Stimulated activated CD8-positive, alpha-beta memory T cell treated with anti-CD3 and anti-CD28 coated beads, Interleukin-4, amount 100 ng/mL, for 4 hours (primary cell): Measurements from ENCODE around the gene FARS2.

Source experiments
- DNase-seq, 2 donors: peaks; one replicate each; pipeline ENCODE4 v3.0.0-alpha.2; 2020; ENCODE audit warnings: low read depth in 2 of 2, low spot score in 1 of 2

FARS2 gene

GRCh38 chr6:5422321-5422915, 161.1 kb downstream of the FARS2 start:
- no peak for DNase-seq

GRCh38 chr6:5423251-5423650, 161.9 kb downstream of the FARS2 start:
- no peak for DNase-seq

GRCh38 chr6:5424726-5425125, 163.4 kb downstream of the FARS2 start:
- DNase-seq = no peak

DNA sequence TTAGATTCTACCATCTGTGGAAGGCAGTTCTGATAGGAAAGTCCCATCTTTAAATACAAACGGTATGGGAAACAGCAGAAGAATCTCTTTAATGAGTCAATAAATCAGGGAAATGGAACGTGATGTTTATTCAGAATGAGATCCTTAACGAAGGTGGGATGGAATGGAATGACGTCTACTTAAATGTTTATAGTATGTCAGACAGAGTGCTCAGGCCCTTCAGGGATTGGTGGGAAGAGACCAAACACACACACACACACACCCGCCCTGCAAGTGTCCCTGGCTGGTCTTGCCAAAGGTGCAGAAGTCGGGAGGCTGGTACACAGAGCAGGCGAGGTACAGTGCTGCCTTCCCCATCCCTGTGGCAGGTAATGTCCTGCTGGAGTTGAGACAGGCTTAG, 164.0 kb downstream of the FARS2 start:
- no peak for DNase-seq

DNA sequence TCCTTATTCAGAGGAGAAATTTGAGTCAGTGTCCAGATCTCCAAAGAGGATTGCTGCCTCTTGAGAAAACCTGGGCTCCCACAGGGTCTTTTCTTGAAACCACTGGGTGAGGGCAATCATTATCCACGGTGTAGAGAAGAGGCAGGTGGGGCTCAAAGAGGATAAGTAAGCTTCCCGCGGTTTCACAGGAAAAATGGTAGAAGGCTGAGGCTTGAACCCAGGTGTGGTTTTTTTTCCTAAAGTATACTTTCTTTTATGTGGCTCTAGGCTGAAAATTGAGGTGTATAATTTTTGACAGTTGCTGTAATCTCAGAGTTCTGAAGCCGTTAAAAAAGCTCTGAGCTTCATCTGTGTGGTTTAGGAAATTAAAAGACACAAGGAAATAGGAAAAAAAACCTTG, 164.5 kb downstream of the FARS2 start:
- DNase-seq = no peak

DNA sequence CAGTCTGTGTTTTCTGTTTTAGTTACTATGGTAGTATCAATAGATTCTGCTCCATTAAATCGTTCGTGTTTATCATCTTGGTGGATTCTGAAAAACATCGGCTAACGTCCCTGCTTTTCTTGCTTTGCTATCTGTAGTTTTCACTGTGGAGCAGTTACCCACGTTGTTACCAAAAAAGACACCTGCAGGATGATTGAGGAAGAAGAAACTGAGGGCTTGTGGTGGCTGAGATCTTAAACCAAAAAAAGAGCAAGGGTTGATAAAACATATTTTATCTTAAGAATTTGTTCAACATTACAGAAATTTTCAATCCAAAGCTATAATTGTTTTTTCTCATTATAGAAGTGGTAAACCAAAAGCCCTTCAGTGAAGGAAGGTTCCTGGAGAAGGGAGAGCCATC, 166.3 kb downstream of the FARS2 start:
- DNase-seq = no peak

DNA sequence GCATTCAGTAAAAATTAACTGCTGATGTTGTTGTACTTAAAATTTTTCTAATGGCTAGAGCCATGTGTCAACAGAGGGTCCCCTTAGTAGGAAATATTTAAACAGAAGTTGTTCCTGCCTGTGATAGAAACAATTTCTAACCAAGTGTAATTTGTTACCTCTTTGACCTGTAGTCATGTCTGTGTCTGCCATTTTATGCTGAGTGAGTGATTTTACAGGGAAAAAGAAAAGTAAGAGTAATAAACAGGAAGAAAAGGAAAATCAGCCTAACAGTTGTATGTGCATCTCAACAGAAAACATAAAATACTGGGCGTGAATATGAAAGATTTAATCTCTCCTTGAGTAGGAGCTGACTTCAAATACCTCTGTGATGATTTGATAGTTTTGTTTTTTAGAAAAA, 172.0 kb downstream of the FARS2 start:
- DNase-seq = no peak

DNA sequence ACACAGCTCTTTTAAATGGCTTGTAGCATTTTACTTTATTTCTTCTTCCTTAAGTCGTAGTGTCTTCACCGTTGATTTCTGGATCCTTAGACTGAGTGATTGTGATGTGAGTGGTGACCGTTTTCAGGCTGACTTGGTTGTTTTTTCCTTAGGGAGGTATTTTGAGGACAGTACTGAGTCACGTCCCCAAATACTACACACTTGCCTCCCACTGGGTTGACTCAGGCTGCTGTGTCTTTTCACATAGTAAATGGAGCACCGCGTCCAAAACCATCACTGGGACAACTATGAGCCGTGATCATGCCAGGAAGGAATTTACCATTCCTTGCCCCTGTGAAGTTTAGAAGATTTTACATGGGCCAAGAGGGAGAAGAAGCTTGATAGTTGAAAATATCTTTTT, 174.1 kb downstream of the FARS2 start:
- no peak for DNase-seq

GRCh38 chr6:5438922-5439584, 177.7 kb downstream of the FARS2 start:
- DNase-seq = no peak

DNA sequence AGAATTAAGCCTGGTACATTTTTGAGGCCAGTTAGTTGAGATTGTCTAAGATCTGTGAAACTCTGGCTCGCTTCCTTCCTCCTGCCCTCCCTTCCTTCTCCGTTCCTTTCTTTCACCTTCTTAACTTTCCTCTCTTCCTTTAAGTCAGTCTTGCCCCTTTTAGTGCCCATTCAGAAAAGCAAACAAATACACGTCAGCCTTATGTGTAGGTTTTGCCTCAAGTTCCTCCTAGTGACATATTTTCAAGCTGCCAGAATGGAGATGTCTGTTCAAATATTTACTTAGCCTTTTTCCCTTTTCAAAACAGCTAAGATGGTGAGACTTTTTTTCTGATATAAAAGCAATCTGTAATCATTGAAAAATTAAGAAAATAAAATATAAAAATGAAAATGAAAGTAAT, 178.4 kb downstream of the FARS2 start:
- DNase-seq = no peak

GRCh38 chr6:5442319-5442718, 181.0 kb downstream of the FARS2 start:
- no peak for DNase-seq

GRCh38 chr6:5442916-5443315, 181.6 kb downstream of the FARS2 start:
- no peak for DNase-seq

DNA sequence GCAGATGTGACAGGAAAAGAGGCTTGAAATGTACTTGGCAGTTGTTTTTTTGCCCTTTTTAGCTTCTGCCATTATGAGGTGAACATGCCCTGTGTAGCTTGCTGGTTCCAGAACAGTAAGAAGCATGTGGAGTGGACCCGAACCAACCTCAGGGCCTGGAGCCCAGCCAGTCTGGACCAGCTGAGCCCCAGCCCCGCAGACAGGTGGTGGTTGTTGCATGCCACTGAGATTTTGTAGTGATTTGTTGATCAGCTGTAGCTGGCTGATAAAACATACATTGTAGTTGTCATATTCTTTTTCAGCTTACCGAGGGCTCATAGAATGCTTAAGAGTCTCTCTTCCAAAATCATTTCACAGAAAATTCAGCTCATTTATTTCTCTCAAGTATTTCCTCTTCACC, 182.2 kb downstream of the FARS2 start:
- no peak for DNase-seq

DNA sequence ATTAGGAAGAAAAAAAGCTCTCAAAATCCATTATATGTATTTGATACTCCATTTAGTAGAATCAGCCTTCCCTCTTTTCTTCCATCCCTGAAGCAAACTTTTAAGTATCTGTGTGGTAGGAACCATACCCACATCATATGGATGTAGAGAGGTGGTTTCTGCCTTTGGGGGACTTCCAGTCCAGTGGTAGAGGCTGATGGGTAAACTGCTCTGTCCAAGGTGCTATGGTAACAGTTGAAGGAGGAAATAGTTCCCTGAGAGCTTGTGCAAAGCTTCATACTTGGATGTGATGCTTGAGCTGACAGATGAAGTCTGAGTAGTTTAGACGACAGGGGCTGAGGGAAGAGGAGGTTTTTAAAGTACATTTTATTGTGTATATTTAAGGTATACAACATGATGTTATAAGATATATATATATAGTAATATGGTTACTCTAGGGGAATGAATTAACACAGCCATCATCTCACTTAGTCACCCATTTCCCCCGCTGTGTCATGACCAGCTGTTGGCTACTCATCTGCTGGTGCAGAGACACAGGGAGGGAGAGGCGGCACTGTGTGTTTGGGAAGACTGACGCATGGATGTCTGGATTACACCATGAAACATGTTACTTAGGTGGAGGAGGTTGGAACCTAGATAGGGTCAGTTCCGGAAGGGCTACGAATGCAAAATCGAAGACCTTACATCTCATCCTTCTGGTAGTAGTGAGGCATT, 185.2 kb downstream of the FARS2 start:
- no peak for DNase-seq

GRCh38 chr6:5447921-5448320, 186.6 kb downstream of the FARS2 start:
- no peak for DNase-seq

GRCh38 chr6:5450073-5450472, 188.8 kb downstream of the FARS2 start:
- no peak for DNase-seq

DNA sequence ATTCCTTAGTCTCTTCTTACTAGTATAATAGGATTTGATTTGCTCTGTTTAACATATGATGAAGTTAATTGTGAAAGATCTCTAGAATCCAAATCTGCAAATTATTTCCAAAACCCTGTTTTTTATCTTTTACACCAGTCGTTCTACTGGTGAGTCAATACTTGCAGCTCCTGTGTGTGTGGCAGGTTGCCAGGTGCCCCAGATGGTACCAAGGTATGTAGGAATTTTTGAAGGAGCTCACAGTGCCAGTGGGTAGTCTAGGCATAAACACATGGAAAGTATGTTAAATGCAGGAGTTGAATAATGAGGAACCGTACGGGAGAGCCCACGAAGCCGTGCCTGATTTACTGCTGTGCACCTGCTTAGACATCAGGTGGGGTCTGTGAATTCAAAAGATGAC, 192.2 kb downstream of the FARS2 start:
- DNase-seq = no peak

DNA sequence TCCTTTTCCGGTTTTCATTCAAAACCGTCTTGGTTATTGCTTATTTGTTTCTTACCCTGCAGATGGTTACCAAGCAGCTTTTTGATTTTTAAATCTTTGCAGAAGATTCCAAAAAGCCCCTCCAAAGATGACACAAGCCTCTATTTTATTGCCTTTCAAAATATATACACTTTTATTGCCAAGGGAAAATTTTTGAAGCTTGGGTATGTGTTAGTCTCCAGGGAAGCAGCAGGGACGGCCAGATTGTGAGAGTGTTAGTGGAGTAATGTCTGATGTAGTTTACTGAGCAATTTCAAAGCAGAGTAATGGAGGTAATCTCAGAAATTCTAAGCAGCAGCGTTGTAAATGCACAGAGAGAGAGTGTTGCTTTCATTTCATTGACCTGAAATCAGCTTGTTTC, 193.8 kb downstream of the FARS2 start:
- no peak for DNase-seq

DNA sequence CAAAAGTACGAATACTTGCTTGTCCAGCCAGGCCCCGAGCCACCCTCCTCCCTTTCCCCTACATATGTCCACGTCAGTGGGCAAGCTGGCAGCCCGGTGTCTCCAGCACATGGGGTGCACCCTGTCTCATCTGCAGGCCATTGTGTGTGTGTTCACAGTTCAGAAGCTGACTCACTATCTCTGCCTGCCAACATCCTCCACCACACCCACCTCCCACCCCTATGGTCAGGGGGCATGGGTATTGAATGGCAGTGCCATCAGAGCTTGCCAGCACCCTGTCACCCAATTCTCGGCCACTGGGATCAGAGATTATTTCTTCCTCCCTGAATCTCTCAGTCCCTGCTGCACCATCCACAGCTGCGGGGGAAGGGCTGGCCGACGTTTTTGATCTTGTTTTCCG, 195.7 kb downstream of the FARS2 start:
- no peak for DNase-seq

GRCh38 chr6:5457983-5458683, 196.8 kb downstream of the FARS2 start:
- DNase-seq = no peak

GRCh38 chr6:5459346-5459745, 198.0 kb downstream of the FARS2 start:
- DNase-seq = no peak

GRCh38 chr6:5461365-5461764, 200.1 kb downstream of the FARS2 start:
- DNase-seq = no peak
